Measurements from ENCODE around the gene TIMM23. TPM values are rescaled to one million over a fixed set of nuclear protein-coding genes. Genes with fewer than 3 reads are reported as not detected.
"Not testable (repeated sequence)": the region's sequence is repeated elsewhere in the genome, so short reads cannot be mapped to it uniquely, and the experiment has no call there.

The TIMM23 gene
- total and polyA plus RNA-seq, 2 of the 4 experiments (the other 2 are of a cell fraction), result 82.4 to 86.2 TPM

GRCh38 chr10:45974041-45974440 lies 1.8 kb downstream of the TIMM23 start:
- H3K27me3 ChIP-seq (ENCODE audit: control insufficient read depth, insufficient read depth, low read length); POLR2A ChIA-PET (ENCODE audit: unreplicated experiment); H3K36me3 ChIP-seq (ENCODE audit: control insufficient read depth, insufficient read depth, low read length); H2BK20ac ChIP-seq (ENCODE audit: low read depth, low read length); H3K9me3 ChIP-seq (ENCODE audit: control insufficient read depth, insufficient read depth, low read length); H2AK9ac ChIP-seq (replicated peaks; ENCODE audit: low read depth, low read length, poor library complexity); DNase-seq; H2BK15ac ChIP-seq (ENCODE audit: low read depth, low read length); H4K8ac ChIP-seq (ENCODE audit: low read depth in 2 of 2, low read length in 2 of 2); BruUV-seq (replicated peaks); H3K9me1 ChIP-seq (ENCODE audit: insufficient read depth, low read length); H4K91ac ChIP-seq (ENCODE audit: insufficient read depth, low read depth, low read length); H3K4me3 ChIP-seq (ENCODE audit: insufficient read depth, low read depth, low read length); H3K4me2 ChIP-seq (ENCODE audit: low read depth, low read length); H4K5ac ChIP-seq (ENCODE audit: low read depth, low read length); ATAC-seq (ENCODE audit: low read depth); H3K14ac ChIP-seq (replicated peaks; ENCODE audit: low read depth, low read length); H3K4me1 ChIP-seq (ENCODE audit: control insufficient read depth, insufficient read depth, low read length); H3K4ac ChIP-seq (ENCODE audit: low read depth, low read length); H3K9ac ChIP-seq (ENCODE audit: low read depth, low read length); intact Hi-C loops (cut with micrococcal nuclease); H4K20me1 ChIP-seq (ENCODE audit: insufficient read depth, low read length); CTCF ChIA-PET; in situ Hi-C loops (cut with MboI; ENCODE audit: low sequenced_read_pairs); H3K23ac ChIP-seq (ENCODE audit: low read depth, low read length); H2AK5ac ChIP-seq (ENCODE audit: low read depth, low read length); H3K27ac ChIP-seq (ENCODE audit: insufficient read depth, low read length); dilution Hi-C loops (cut with HindIII; ENCODE audit: low sequenced_read_pairs, unreplicated experiment); H3K18ac ChIP-seq (ENCODE audit: low read depth, low read length); H2BK120ac ChIP-seq (ENCODE audit: low read depth, low read length); H3K79me1 ChIP-seq (ENCODE audit: low read depth in 1 of 2, low read length in 2 of 2); H2AFZ ChIP-seq (replicated peaks; ENCODE audit: low read length, poor library complexity); H2BK5ac ChIP-seq (ENCODE audit: low read depth, low read length, poor library complexity, severe bottlenecking); H3K56ac ChIP-seq (ENCODE audit: extremely low read depth, insufficient read depth, low read length): not testable (repeated sequence)
- no CpG with 5 or more reads among the region's 3 CpGs for WGBS, 2 experiments (ENCODE audit: extremely low coverage in 2 of 2, insufficient read length in 1 of 2)

- H3K79me1 ChIP-seq (ENCODE audit: low read depth in 1 of 2, low read length in 2 of 2); in situ Hi-C loops (cut with MboI; ENCODE audit: low sequenced_read_pairs); H3K27ac ChIP-seq (ENCODE audit: insufficient read depth, low read length); H4K20me1 ChIP-seq (ENCODE audit: insufficient read depth, low read length); H2AK9ac ChIP-seq (replicated peaks; ENCODE audit: low read depth, low read length, poor library complexity); H4K91ac ChIP-seq (ENCODE audit: insufficient read depth, low read depth, low read length); H3K4me1 ChIP-seq (ENCODE audit: control insufficient read depth, insufficient read depth, low read length); intact Hi-C loops (cut with micrococcal nuclease); H2BK20ac ChIP-seq (ENCODE audit: low read depth, low read length); H3K4me3 ChIP-seq (ENCODE audit: insufficient read depth, low read depth, low read length); H3K18ac ChIP-seq (ENCODE audit: low read depth, low read length); CTCF ChIA-PET; H3K14ac ChIP-seq (replicated peaks; ENCODE audit: low read depth, low read length); H2AK5ac ChIP-seq (ENCODE audit: low read depth, low read length); H2BK5ac ChIP-seq (ENCODE audit: low read depth, low read length, poor library complexity, severe bottlenecking); H2AFZ ChIP-seq (replicated peaks; ENCODE audit: low read length, poor library complexity); POLR2A ChIA-PET (ENCODE audit: unreplicated experiment); H3K9me1 ChIP-seq (ENCODE audit: insufficient read depth, low read length); H4K8ac ChIP-seq (ENCODE audit: low read depth in 2 of 2, low read length in 2 of 2); DNase-seq; H3K56ac ChIP-seq (ENCODE audit: extremely low read depth, insufficient read depth, low read length); H4K5ac ChIP-seq (ENCODE audit: low read depth, low read length); H3K4me2 ChIP-seq (ENCODE audit: low read depth, low read length); H2BK120ac ChIP-seq (ENCODE audit: low read depth, low read length); BruUV-seq (replicated peaks); dilution Hi-C loops (cut with HindIII; ENCODE audit: low sequenced_read_pairs, unreplicated experiment); H3K27me3 ChIP-seq (ENCODE audit: control insufficient read depth, insufficient read depth, low read length); ATAC-seq (ENCODE audit: low read depth); H3K9me3 ChIP-seq (ENCODE audit: control insufficient read depth, insufficient read depth, low read length); H3K23ac ChIP-seq (ENCODE audit: low read depth, low read length); H3K36me3 ChIP-seq (ENCODE audit: control insufficient read depth, insufficient read depth, low read length); H2BK15ac ChIP-seq (ENCODE audit: low read depth, low read length); H3K4ac ChIP-seq (ENCODE audit: low read depth, low read length); H3K9ac ChIP-seq (ENCODE audit: low read depth, low read length): not testable (repeated sequence)
- no CpG with 5 or more reads among the region's 2 CpGs for WGBS, 2 experiments (ENCODE audit: extremely low coverage in 2 of 2, insufficient read length in 1 of 2)
These were observed 6.3 kb downstream of the TIMM23 start for GRCh38 chr10:45978554-45978953.
